RWPE1 (cell line): ENCODE results near the gene TOLLIP.
"Not testable (repeated sequence)": the region's sequence is repeated elsewhere in the genome, so short reads cannot be mapped to it uniquely, and the experiment has no call there.

ENCODE experiments used
- CTCF ChIA-PET: fragments of 350-600 bp; sonication (Branson Sonifier 250); formaldehyde crosslinking; extraction: SDS; loops from one replicate; lab custom pipeline; 2021; lab: Yijun Ruan, JAX
- POLR2A ChIA-PET: fragments of 400-600 bp; formaldehyde crosslinking; extraction: SDS; loops from one replicate; lab custom pipeline; 2020; ENCODE audit warnings: antibody characterized with exemption; ENCODE audit not compliant: low non-redundant PET; lab: Yijun Ruan, JAX
- DNase-seq: peaks from one replicate; pipeline ENCODE4 v3.0.0; 2012; ENCODE audit warnings: low spot score
- H3K27ac ChIP-seq: fragments of 450-650 bp; 2 replicates; pipeline ENCODE4 v1.5.1; 2017
- TF ChIP-seq, protein P1 (sequence below): fragments of 450-650 bp; conservative IDR thresholded peaks from 2 replicates; pipeline ENCODE4 v1.5.1; 2017; ENCODE audit warnings: low read depth, mild to moderate bottlenecking

The TOLLIP gene

DNA sequence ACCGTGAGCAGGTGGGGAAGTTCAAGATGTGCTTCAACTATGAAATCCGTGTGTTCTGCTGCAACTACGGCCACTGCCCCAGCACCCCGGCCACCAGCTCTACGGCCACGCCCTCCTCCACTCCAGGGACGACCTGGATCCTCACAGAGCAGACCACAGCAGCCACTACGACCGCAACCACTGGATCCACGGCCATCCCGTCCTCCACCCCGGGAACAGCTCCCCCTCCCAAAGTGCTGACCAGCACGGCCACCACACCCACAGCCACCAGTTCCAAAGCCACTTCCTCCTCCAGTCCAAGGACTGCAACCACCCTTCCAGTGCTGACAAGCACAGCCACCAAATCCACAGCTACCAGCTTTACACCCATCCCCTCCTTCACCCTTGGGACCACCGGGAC is 63.7 kb downstream of the TOLLIP start:
- CTCF ChIA-PET, result not testable (repeated sequence)

GRCh38 chr11:1244557-1244956 is 64.9 kb downstream of the TOLLIP start:
- CTCF ChIA-PET, POLR2A ChIA-PET, DNase-seq, H3K27ac ChIP-seq: not testable (repeated sequence)

More for the DNA sequence above, 63.7 kb downstream of the TOLLIP start:
- H3K27ac ChIP-seq, POLR2A ChIA-PET, DNase-seq: not testable (repeated sequence)

DNA sequence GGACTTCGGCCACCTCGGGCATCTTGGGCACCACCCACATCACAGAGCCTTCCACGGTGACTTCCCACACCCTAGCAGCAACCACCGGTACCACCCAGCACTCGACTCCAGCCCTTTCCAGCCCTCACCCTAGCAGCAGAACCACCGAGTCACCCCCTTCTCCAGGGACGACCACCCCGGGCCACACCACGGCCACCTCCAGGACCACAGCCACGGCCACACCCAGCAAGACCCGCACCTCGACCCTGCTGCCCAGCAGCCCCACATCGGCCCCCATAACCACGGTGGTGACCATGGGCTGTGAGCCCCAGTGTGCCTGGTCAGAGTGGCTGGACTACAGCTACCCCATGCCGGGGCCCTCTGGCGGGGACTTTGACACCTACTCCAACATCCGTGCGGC is 65.9 kb downstream of the TOLLIP start:
- DNase-seq, POLR2A ChIA-PET, H3K27ac ChIP-seq, CTCF ChIA-PET: not testable (repeated sequence)

DNA sequence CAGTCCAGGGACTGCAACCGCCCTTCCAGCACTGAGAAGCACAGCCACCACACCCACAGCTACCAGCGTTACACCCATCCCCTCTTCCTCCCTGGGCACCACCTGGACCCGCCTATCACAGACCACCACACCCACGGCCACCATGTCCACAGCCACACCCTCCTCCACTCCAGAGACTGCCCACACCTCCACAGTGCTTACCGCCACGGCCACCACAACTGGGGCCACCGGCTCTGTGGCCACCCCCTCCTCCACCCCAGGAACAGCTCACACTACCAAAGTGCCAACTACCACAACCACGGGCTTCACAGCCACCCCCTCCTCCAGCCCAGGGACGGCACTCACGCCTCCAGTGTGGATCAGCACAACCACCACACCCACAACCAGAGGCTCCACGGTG is 66.7 kb downstream of the TOLLIP start:
- POLR2A ChIA-PET, DNase-seq, H3K27ac ChIP-seq: not testable (repeated sequence)
- CTCF ChIA-PET, result interaction anchor here (0.7 kb wide), 1 partner anchor 12 kb away, joined by 3 read pairs; no protein-coding TSS in a partner anchor

- H3K27ac ChIP-seq, result no peak overlapping the region
- TF ChIP-seq, protein P1, sequence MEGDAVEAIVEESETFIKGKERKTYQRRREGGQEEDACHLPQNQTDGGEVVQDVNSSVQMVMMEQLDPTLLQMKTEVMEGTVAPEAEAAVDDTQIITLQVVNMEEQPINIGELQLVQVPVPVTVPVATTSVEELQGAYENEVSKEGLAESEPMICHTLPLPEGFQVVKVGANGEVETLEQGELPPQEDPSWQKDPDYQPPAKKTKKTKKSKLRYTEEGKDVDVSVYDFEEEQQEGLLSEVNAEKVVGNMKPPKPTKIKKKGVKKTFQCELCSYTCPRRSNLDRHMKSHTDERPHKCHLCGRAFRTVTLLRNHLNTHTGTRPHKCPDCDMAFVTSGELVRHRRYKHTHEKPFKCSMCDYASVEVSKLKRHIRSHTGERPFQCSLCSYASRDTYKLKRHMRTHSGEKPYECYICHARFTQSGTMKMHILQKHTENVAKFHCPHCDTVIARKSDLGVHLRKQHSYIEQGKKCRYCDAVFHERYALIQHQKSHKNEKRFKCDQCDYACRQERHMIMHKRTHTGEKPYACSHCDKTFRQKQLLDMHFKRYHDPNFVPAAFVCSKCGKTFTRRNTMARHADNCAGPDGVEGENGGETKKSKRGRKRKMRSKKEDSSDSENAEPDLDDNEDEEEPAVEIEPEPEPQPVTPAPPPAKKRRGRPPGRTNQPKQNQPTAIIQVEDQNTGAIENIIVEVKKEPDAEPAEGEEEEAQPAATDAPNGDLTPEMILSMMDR, result no peak
- CTCF ChIA-PET, result interaction anchor here (0.7 kb wide), 1 partner anchor 11 kb away, joined by 3 read pairs; no protein-coding TSS in a partner anchor
- DNase-seq, result no peak
- POLR2A ChIA-PET, result no interaction called here
These were observed 67.1 kb downstream of the TOLLIP start for GRCh38 chr11:1242289-1242688.

DNA sequence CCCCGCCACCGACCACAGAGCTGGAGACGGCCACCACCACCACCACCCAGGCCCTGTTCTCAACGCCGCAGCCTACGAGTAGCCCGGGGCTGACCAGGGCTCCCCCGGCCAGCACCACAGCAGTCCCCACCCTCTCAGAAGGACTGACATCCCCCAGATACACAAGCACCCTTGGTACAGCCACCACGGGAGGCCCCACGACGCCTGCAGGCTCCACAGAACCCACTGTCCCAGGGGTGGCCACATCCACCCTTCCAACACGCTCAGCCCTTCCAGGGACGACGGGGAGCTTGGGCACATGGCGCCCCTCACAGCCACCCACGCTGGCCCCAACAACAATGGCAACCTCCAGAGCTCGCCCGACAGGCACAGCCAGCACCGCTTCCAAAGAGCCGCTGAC is 67.7 kb downstream of the TOLLIP start:
- POLR2A ChIA-PET, result no interaction called here
- no peak for DNase-seq
- no peak overlapping the region for H3K27ac ChIP-seq
- CTCF ChIA-PET, result no interaction called here
- TF ChIP-seq, protein P1, result no peak

DNA sequence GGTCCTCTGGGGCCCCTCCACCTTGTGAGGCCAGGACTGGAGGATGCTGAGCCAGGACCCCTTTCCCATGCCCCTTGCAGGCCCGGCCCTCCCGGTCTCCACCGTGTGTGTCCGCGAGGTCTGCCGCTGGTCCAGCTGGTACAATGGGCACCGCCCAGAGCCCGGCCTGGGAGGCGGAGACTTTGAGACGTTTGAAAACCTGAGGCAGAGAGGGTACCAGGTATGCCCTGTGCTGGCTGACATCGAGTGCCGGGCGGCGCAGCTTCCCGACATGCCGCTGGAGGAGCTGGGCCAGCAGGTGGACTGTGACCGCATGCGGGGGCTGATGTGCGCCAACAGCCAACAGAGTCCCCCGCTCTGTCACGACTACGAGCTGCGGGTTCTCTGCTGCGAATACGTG is 68.7 kb downstream of the TOLLIP start:
- no peak for DNase-seq
- TF ChIP-seq, protein P1, result no peak
- ChIA-PET POLR2A (no interaction called here), CTCF (interaction anchor here (0.9 kb wide), 1 partner anchor 10 kb away, joined by 6 read pairs; no protein-coding TSS in a partner anchor)
- H3K27ac ChIP-seq, result no peak overlapping the region

DNA sequence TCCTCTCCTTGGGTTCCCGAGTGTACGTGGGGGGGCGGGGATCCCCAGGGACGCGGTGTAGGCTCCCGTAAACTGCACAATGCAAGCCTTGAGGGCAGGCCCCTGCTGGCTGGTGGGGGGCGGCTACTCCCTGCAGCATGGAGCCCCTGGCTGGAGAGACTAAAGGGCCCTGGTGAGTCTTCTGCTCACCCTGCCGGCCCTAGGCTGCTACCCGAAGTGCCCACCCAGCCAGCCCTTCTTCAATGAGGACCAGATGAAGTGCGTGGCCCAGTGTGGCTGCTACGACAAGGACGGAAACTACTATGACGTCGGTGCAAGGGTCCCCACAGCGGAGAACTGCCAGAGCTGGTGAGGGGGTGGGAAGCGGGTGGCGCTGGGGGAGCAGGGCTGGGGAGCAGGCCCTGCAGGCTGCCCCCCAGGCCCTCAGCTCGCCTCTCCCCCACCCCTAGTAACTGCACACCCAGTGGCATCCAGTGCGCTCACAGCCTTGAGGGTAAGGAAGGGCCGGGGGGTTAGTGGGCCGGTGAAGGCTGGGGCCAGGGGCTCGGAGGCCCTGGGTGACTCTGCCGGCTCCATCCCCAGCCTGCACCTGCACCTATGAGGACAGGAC is 69.7 kb downstream of the TOLLIP start:
- no peak for DNase-seq
- ChIA-PET CTCF (interaction anchor here (0.9 kb wide), 1 partner anchor 8 kb away, joined by 6 read pairs; no protein-coding TSS in a partner anchor), POLR2A (no interaction called here)
- TF ChIP-seq, protein P1, result no peak
- no peak overlapping the region for H3K27ac ChIP-seq
